ENCODE results near the gene UBN2. TPM values are rescaled to one million over a fixed set of nuclear protein-coding genes. Genes with fewer than 3 reads are reported as not detected.

UBN2 gene
- total RNA-seq, 1 experiment from 2014 or later, result 14.8 TPM

- Histone ChIP-seq H3K9me3 (ENCODE audit: control insufficient read depth in 1 of 2, insufficient read depth in 1 of 2, low read depth in 1 of 2, low read length in 2 of 2) (no peaks in the 10 kb centered on the region), H2AFZ (ENCODE audit: low read depth, low read length, poor library complexity, severe bottlenecking) (no peak overlapping the region), H3K27me3 (ENCODE audit: insufficient read depth, low read length) (no peaks in the 10 kb centered on the region), H3K27ac (ENCODE audit: low read depth, low read length) (no peak overlapping the region), H3K9ac (ENCODE audit: low read length) (no peak overlapping the region), H3K9me2 (ENCODE audit: insufficient read depth) (no peaks in the 10 kb centered on the region), H3K4me2 (ENCODE audit: low read length) (no peak overlapping the region), H3K79me2 (ENCODE audit: insufficient read depth, low read length) (no peaks in the 10 kb centered on the region), H3K4me3 (replicated peaks in 1 of 2; ENCODE audit: low read depth in 1 of 2, low read length in 2 of 2) (no peak overlapping the region), H3K36me3 (ENCODE audit: control insufficient read depth in 1 of 2, insufficient read depth in 2 of 2, low read length in 2 of 2) (no peaks in the 10 kb centered on the region), H4K20me1 (ENCODE audit: insufficient read depth) (no peaks in the 10 kb centered on the region), H3K4me1 (ENCODE audit: control insufficient read depth in 1 of 2, insufficient read depth in 2 of 2, low read length in 2 of 2) (no peaks in the 10 kb centered on the region)
- RAD21 ChIA-PET (ENCODE audit: low non-redundant PET in 1 of 2, low total read pairs in 2 of 2, uncharacterized antibody in 2 of 2, unreplicated experiment in 2 of 2), result no interaction called here
- no TSS peak for BruUV-seq (replicated peaks)
- no peak for DNase-seq (ENCODE audit: low read depth, low spot score)
- intact Hi-C loops (cut with micrococcal nuclease), result no loop called here
- no peak for ATAC-seq
- CTCF ChIA-PET, result no interaction called here
- TF ChIP-seq CTCF (IDR thresholded peaks at IDR 0.05 in 2 of 3, conservative IDR thresholded peaks at IDR 0.05 in 1 of 3; ENCODE audit: borderline replicate concordance in 1 of 3, insufficient read depth in 1 of 3, low read depth in 2 of 3, low read length in 2 of 3), result no peak
- TF ChIP-seq EGR1 (IDR thresholded peaks at IDR 0.05; ENCODE audit: low read depth), result no peak
- no peak for TF ChIP-seq TCF7L2 (IDR thresholded peaks at IDR 0.05; ENCODE audit: borderline replicate concordance, extremely low read depth, insufficient read depth, insufficient read length)
- TF ChIP-seq POLR2A (IDR thresholded peaks at IDR 0.05; ENCODE audit: borderline replicate concordance, extremely low read depth, insufficient read depth, insufficient read length), result no peak
- no peak for TF ChIP-seq EZH2 (IDR thresholded peaks at IDR 0.05)
- no peak for TF ChIP-seq ZFX (IDR thresholded peaks at IDR 0.05)
- no peak for TF ChIP-seq MAX (IDR thresholded peaks at IDR 0.05)
- TF ChIP-seq SP1 (IDR thresholded peaks at IDR 0.05; ENCODE audit: low read depth), result no peak
- no peak for TF ChIP-seq ZBTB33 (IDR thresholded peaks at IDR 0.05; ENCODE audit: extremely low read depth, insufficient replicate concordance, low read length)
- TF ChIP-seq YY1 (IDR thresholded peaks at IDR 0.05; ENCODE audit: extremely low read depth, insufficient replicate concordance, low read depth, low read length), result no peak
- TF ChIP-seq ZNF274 (IDR thresholded peaks at IDR 0.05; ENCODE audit: low read depth, low read length), result no peak
- TF ChIP-seq CEBPB (IDR thresholded peaks at IDR 0.05; ENCODE audit: low read depth), result no peak
- TF ChIP-seq ATF3 (IDR thresholded peaks at IDR 0.05), result no peak
- TF ChIP-seq REST (IDR thresholded peaks at IDR 0.05; ENCODE audit: low read depth), result no peak
- no peak for TF ChIP-seq EZH2phosphoT487 (IDR thresholded peaks at IDR 0.05; ENCODE audit: borderline replicate concordance)
- no peak for TF ChIP-seq FOSL1 (IDR thresholded peaks at IDR 0.05; ENCODE audit: low read depth)
- TF ChIP-seq ELF1 (IDR thresholded peaks at IDR 0.05; ENCODE audit: borderline replicate concordance, low read depth), result no peak
- TF ChIP-seq JUND (IDR thresholded peaks at IDR 0.05), result no peak
- TF ChIP-seq SIN3A (IDR thresholded peaks at IDR 0.05; ENCODE audit: low read depth), result no peak
- POLR2A ChIA-PET, result interaction anchor here (0.6 kb wide), 1 partner anchor 1326 kb away, joined by 3 read pairs; no protein-coding TSS in a partner anchor
Observed at GRCh38 chr7:139294951-139295575, 64.0 kb downstream of the UBN2 start.
